Measurements from ENCODE around the gene SERAC1.

GRCh38 chr6:158061361-158061708 lies 106.7 kb downstream of the SERAC1 start:
- no peak for TF ChIP-seq CTCF (IDR thresholded peaks at IDR 0.05)
- no peak for TF ChIP-seq POLR2A (IDR thresholded peaks at IDR 0.05)
- TF ChIP-seq POLR2AphosphoS5 (IDR thresholded peaks at IDR 0.05) = no peak
- no peak for TF ChIP-seq EP300 (IDR thresholded peaks at IDR 0.05)
